Stomach (tissue), 9 donors: ENCODE measurements around the gene SMYD3. TPM values are rescaled to one million over a fixed set of nuclear protein-coding genes. Genes with fewer than 3 reads are reported as not detected.

Source experiments
- DNase-seq, 2 donors: peaks; one replicate each; pipeline versions ENCODE4 v3.0.0 to v3.0.0-alpha.2; 2013 to 2019
- H3K27ac ChIP-seq, 5 donors: fragments of 200-600 bp in 4 of 5; sonication (generic) in 4 of 5; one replicate each; pipeline ENCODE4 v1.5.1; 2013 to 2019; ENCODE audit warnings: mild to moderate bottlenecking in 1 of 5, moderate library complexity in 1 of 5
- H3K27me3 ChIP-seq, 3 donors: fragments of 200-600 bp; sonication (generic); one replicate each; pipeline ENCODE4 v1.5.1; 2017 to 2019; ENCODE audit warnings: mixed run types in 1 of 3
- H3K36me3 ChIP-seq, 4 donors: fragments of 200-600 bp; sonication (generic); 1 replicate in 3 of 4; 2 replicates in 1 of 4; pipeline ENCODE4 v1.5.1; 2016 to 2019
- H3K4me1 ChIP-seq, 4 donors: fragments of 200-600 bp; sonication (generic); one replicate each; pipeline ENCODE4 v1.5.1; 2016 to 2019
- H3K4me3 ChIP-seq, 4 donors: fragments of 200-600 bp; sonication (generic) in 3 of 4; one replicate each; pipeline ENCODE4 v1.5.1; 2016 to 2019; ENCODE audit warnings: mild to moderate bottlenecking in 1 of 4
- H3K9me3 ChIP-seq, 4 donors: fragments of 200-600 bp; sonication (generic); one replicate each; pipeline ENCODE4 v1.5.1; 2016 to 2019
- EP300 ChIP-seq: sonication (generic); formaldehyde crosslinking; IDR thresholded peaks from one replicate; pipeline ENCODE4 v1.6.1; 2017; ENCODE audit warnings: antibody characterized with exemption
- POLR2A ChIP-seq, 4 donors: fragments of 450-650 bp; IDR thresholded peaks; one replicate each; pipeline ENCODE4 v1.6.1; 2016; ENCODE audit warnings: antibody characterized with exemption in 4 of 4, control low read depth in 2 of 4, mild to moderate bottlenecking in 1 of 4, moderate library complexity in 1 of 4
- POLR2AphosphoS5 ChIP-seq, 3 donors: sonication (generic); formaldehyde crosslinking; IDR thresholded peaks; one replicate each; pipeline ENCODE4 v1.6.1; 2016; ENCODE audit warnings: antibody characterized with exemption in 3 of 3
- WGBS, 5 donors: extraction: QIAGEN DNeasy Blood & Tissue Kit in 3 of 5; methylation state at CpG; one replicate each; pipeline versions ENCODE4 v1.1.5 to v1.1.7; 2013 to 2018; 5-methylcytosine and 5-hydroxymethylcytosine counted together
- intact Hi-C: fragments of 100-400 bp; cut with DNase I; formaldehyde crosslinking; loops from one replicate; pipeline ENCODE4 v1.15.1; 2023; ENCODE audit warnings: low total_unique reads
- polyA plus RNA-seq, 3 donors: library from polyadenylated mRNA; stranded (reverse); fragments of 200-250 nt; gene quantifications; one replicate each; pipeline ENCODE4 v1.2.3, GENCODE V29; 2013
- total RNA-seq, 5 donors: library from RNA; depleted of rRNA; stranded (reverse); fragments of >200 nt; gene quantifications; one replicate each; pipeline versions ENCODE4 v1.1.0 to v1.2.3, GENCODE V29; 2014 to 2016
- TF ChIP-seq, protein P1 (sequence below), 7 experiments: fragments of 450-650 bp in 4 of 7; fragments of 200-600 bp in 3 of 7; sonication (generic) in 3 of 7; IDR thresholded peaks; one replicate each; pipeline ENCODE4 v1.5.1; 2016 to 2019; ENCODE audit warnings: antibody characterized with exemption in 7 of 7, control low read depth in 2 of 7, mild to moderate bottlenecking in 1 of 7
- donor health status: healthy with polysubstance abuse.
- donor health status: Bipolar disorder and iron deficiency.
- donor health status: healthy.

The SMYD3 gene
- total and polyA plus RNA-seq, 8 donors: 6.4 to 196 (median 27.8) TPM

DNA sequence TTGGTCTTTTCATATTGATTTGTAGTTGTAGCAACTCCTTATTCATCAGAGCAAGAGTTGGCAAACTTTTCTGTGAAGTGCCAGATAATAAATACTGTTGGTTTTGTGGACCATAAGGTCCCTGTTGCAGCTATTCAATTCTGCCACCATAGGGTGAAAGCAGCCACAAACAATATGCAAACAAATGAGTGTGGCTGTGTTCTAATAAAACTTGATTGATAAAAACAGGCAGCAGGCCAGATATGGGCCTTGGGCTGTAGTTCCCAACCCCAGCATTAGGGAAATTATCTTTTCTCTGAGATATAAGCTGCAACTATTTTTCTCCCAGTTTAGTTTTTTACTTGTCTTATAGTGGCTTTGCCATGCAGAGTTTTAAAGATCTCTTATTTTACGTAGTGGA is 469.2 kb downstream of the SMYD3 start:
- Histone ChIP-seq H3K4me3 (no peak overlapping the region), H3K36me3 (no peaks in the 10 kb centered on the region), H3K27ac (no peak overlapping the region), H3K27me3 (no peaks in the 10 kb centered on the region), H3K4me1 (no peaks in the 10 kb centered on the region), H3K9me3 (no peaks in the 10 kb centered on the region)
- DNase-seq: no peak
- intact Hi-C loops: no loop called here
- TF ChIP-seq, protein P1, sequence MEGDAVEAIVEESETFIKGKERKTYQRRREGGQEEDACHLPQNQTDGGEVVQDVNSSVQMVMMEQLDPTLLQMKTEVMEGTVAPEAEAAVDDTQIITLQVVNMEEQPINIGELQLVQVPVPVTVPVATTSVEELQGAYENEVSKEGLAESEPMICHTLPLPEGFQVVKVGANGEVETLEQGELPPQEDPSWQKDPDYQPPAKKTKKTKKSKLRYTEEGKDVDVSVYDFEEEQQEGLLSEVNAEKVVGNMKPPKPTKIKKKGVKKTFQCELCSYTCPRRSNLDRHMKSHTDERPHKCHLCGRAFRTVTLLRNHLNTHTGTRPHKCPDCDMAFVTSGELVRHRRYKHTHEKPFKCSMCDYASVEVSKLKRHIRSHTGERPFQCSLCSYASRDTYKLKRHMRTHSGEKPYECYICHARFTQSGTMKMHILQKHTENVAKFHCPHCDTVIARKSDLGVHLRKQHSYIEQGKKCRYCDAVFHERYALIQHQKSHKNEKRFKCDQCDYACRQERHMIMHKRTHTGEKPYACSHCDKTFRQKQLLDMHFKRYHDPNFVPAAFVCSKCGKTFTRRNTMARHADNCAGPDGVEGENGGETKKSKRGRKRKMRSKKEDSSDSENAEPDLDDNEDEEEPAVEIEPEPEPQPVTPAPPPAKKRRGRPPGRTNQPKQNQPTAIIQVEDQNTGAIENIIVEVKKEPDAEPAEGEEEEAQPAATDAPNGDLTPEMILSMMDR (IDR thresholded peaks at IDR 0.05): no peak
- TF ChIP-seq POLR2A (IDR thresholded peaks at IDR 0.05) (no peak), EP300 (no peak), POLR2AphosphoS5 (IDR thresholded peaks at IDR 0.05) (no peak)
- WGBS, 5 donors: 88 to 97% (median 90%) methylated on average over 1 of the region's 1 CpG

DNA sequence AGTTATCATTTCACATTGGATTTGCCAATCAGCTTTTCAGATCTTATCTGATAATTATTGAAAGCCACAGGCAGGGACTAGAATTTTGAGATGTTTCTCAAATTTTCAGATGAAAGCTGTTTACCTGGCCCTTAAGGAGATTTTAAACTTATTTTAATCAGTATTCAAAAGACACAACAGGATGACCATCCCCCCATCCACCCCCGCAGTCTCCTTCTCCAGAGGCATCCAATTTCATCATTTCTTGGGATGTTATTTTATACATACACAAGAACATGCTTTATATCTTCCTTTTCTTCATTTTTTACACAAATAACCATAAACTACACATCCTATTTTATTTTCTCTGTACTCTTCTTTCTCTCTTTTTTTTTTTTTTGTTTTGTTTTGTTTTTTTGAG is 470.9 kb downstream of the SMYD3 start:
- 95 to 100% (median 100%) methylated on average over 1 of the region's 1 CpG for WGBS, 5 donors
- no peak for DNase-seq
- Histone ChIP-seq H3K27me3 (no peaks in the 10 kb centered on the region), H3K4me3 (no peak overlapping the region), H3K27ac (no peak overlapping the region), H3K36me3 (no peaks in the 10 kb centered on the region), H3K9me3 (no peaks in the 10 kb centered on the region), H3K4me1 (no peaks in the 10 kb centered on the region)
- no peak for TF ChIP-seq POLR2AphosphoS5 (IDR thresholded peaks at IDR 0.05)
- no peak for TF ChIP-seq EP300
- no peak for TF ChIP-seq POLR2A (IDR thresholded peaks at IDR 0.05)
- TF ChIP-seq, protein P1 (IDR thresholded peaks at IDR 0.05): no peak
- intact Hi-C loops: no loop called here

DNA sequence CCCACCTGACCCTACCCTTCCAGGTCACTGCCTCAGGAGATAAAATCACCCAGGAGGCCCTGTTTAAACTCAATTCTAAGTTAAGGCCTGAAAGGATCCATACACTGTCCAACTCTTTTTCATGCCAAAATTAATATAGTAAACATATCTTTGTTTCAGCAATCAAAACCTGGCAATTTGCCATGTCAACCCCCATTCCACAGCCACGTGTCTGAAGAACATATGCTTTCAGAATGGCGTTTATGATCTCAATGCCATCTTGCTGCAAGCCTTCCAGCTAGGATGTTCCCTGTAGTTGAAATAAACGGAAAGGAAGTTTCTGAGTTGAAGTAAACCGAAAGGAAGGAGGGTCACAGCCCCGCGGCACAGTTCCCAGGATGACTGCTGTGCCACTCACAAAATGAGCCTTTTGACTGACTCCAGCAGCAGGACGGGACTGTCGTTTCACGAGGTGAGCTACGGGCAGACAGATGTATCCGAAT is 472.0 kb downstream of the SMYD3 start:
- Histone ChIP-seq H3K4me1 (no peaks in the 10 kb centered on the region), H3K36me3 (no peaks in the 10 kb centered on the region), H3K27me3 (no peaks in the 10 kb centered on the region), H3K9me3 (no peaks in the 10 kb centered on the region), H3K27ac (no peak overlapping the region), H3K4me3 (no peak overlapping the region)
- TF ChIP-seq, protein P1 (IDR thresholded peaks at IDR 0.05): no peak
- TF ChIP-seq EP300: no peak
- no peak for TF ChIP-seq POLR2A (IDR thresholded peaks at IDR 0.05)
- no peak for TF ChIP-seq POLR2AphosphoS5 (IDR thresholded peaks at IDR 0.05)
- 57 to 76% (median 75%) methylated on average over 11 of the region's 11 CpGs for WGBS, 5 donors
- peak in 1 of 2 donors; percentile 30 for DNase-seq
- intact Hi-C loops: no loop called here

DNA sequence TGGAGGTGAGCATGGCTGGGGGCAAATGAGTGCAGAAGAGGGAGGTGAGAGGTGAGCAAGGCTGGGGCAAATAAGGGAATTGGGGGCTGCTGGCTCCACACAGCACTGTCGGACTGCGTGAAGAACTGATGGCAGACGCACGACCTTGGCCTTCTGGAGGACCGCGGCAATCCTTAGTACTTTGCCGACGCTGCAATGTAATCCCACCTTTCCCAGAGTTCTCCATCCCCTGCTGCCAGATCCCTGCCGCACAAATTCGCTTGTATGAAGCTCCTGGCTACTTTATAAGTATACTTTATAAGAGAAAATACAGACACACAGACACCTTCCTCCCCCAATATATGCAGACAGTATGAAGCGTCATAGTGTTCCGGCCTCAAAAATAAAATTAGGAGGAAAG is 472.4 kb downstream of the SMYD3 start:
- WGBS, 5 donors: 84 to 94% (median 88%) methylated on average over 12 of the region's 12 CpGs
- intact Hi-C loops: no loop called here
- H3K27ac ChIP-seq: no peak overlapping the region
- no peak for DNase-seq
- no peaks in the 10 kb centered on the region for H3K27me3 ChIP-seq
- TF ChIP-seq POLR2AphosphoS5 (IDR thresholded peaks at IDR 0.05) (no peak), POLR2A (IDR thresholded peaks at IDR 0.05) (no peak), EP300 (no peak)
- TF ChIP-seq, protein P1 (IDR thresholded peaks at IDR 0.05): no peak
- H3K4me3 ChIP-seq: no peak overlapping the region
- H3K9me3 ChIP-seq: no peaks in the 10 kb centered on the region
- no peaks in the 10 kb centered on the region for H3K4me1 ChIP-seq
- H3K36me3 ChIP-seq: no peaks in the 10 kb centered on the region
